Embryonic facial prominence (tissue), 1 donor: ENCODE results near the gene FAT1.

Source experiments
- DNase-seq: peaks from one replicate; pipeline ENCODE4 v3.0.0-alpha.2; 2016; ENCODE audit errors: extremely low spot score

Gene FAT1

DNA sequence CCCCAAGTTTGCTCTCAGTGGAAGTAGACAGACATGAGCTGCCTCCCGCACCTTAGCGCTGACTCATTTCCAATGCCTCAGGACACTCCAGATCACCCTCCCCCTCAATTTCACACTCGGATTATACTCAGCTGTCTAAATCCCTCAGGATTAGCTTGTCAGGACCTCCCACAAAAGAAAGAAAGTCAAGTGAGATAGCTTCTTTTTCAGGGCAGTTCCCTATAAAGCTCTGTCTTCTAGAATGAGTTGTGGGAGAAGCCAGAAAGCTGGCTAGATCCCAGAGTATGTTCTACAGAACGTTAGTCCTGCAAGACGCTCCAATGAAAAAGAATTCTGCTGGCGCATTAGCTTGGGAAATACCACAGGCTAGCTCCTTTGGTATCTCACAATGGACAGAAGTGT lies 117.1 kb downstream of the FAT1 start:
- DNase-seq: no peak

- no peak for DNase-seq
Observed at GRCh38 chr4:186605261-186605865, 118.3 kb downstream of the FAT1 start.

DNA sequence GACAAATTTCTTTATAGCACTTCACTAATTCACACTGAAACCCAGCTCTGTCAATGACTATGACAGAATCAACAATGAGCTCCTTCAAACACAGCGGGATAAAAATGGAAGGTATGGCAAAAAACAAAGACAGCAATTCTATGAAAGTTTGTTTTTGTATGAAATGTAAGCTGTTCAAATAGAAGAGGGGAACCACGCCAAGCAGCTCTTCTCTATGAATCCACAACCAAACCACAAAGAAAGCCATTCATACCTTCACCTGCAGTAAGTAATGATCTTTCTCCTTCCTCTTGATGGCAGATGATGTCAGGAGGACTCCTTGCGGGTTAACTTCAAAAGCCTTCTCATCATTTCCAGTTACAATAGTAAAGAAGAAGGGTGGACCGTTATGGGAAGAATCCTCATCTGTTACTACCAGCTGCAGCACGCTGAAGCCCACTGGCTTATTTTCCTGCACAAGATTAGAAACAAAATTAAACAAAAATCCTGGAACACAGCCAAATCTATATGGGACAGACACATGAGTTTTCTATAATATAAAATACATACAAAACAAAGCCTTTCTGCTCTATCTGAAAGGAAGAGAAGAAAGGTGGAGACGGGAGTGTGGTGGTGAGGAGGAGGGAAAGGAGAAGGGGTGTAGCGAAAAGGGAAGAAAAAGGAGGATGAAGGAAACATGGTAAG lies 119.4 kb downstream of the FAT1 start:
- DNase-seq: no peak

- DNase-seq: no peak
Observed at GRCh38 chr4:186602978-186603377, 120.7 kb downstream of the FAT1 start.

GRCh38 chr4:186599483-186599882 lies 124.2 kb downstream of the FAT1 start:
- no peak for DNase-seq

- DNase-seq: no peak
Observed at GRCh38 chr4:186598686-186599085, 125.0 kb downstream of the FAT1 start.

DNA sequence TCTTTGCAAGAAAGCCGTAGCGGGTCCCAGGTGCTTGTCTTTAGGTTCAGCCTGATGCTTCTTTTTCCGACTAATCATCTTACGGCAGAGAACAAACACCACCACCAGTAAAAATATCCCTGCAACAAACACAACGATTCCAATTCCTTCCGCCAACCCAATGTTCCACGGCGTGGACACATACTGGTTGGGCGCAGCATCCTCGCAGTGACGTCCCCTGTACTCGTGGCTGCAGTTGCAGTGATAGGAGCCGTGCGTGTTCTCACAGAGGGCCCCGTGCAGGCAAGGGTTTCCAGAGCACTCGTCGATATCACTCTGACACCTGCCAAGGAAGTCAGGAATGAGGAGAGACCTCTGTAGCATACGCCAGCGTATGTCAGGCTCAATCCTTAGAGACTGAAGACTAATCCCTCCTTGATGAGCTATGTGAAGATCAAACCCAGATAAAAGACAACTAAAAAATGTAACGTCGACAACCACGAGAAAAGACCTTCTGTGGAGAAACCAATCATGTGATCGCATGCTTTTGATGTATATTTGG lies 126.7 kb downstream of the FAT1 start:
- DNase-seq: no peak

DNA sequence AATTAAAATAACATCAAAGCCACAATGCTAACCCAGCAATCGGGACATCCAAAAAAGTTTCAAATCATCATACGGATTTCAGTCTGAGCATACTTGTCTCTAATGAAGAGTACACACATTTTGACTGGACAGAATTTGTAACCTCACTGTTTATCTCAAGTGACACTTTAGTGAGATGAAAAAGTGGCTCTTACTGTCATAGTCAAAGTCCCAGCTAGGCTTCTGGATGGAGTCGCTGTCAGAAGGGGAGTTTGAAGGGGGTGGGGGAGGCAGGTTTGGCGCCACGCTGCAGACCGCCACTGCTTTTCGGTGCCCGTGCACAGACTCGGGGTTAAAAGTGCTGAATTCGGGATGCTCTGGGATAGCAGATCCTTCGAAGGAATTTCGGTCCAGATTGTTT lies 127.3 kb downstream of the FAT1 start:
- DNase-seq: no peak

DNA sequence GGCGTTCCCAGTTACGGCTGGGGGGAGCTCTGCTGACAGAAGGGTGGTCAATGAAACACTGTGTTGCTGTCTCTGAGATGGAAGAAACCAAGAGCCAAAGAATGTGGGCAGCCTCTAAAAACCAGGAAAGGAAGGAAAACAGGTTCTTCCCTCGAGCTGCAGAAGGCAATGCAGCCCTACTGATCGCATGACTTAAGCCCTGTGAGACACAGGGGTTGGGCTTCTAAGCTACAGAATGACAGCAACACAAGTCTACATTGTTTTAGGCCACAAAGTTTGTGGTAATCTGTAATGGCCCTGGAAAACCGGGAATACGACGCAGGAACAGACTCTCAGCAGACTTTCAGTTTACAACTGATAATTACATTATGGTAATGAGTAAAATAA lies 130.1 kb downstream of the FAT1 start:
- no peak for DNase-seq

DNA sequence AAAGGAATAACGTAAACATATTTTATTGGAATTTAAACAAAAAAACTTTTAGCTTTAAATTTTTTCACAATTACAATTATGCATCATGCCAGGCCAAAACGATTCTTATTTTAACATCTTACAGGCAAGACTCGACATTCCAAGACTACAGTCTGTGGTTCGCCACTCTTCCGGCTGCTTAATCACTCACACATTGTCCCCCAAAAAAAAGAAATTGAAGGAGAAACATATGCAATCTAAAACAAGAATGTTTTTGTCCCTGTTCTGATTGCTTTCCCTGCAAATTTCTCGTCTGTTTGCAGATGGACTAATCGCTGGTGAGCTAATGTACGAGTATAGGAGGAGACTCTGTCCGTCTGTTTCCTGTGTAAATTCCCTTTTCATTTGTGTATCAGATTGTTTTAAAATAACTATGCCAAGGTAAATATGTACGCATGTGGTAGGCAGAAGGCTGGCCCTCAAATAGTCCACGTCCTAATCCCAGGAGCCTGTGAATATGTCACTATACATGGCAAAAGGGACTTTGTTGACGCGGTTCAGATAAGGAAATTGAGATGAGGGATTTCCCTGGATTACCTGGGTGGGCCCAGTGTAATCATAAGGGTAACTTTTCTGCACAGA lies 130.6 kb downstream of the FAT1 start:
- no peak for DNase-seq

- no peak for DNase-seq
Observed at GRCh38 chr4:186592445-186592844, 131.2 kb downstream of the FAT1 start.

DNA sequence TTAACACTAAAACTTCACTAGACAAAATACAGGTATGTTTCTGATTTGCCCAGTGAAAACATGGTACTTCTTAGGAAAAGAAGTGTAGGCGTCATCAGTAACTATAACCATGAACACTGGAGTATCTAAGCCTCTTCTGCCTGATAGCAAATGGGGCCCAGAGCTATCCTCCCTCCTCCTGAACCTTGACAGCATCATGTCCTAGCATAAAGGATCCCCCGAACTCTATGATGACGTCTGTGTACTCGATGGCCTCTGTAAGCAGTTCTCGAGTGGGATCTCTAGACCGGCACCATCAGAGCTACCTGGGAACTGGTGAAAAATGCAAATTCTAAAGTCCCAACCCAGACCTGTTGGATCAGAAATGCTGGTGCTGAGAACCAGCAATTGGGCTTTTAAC lies 132.0 kb downstream of the FAT1 start:
- no peak for DNase-seq

GRCh38 chr4:186588503-186588902 lies 135.2 kb downstream of the FAT1 start:
- DNase-seq: no peak

DNA sequence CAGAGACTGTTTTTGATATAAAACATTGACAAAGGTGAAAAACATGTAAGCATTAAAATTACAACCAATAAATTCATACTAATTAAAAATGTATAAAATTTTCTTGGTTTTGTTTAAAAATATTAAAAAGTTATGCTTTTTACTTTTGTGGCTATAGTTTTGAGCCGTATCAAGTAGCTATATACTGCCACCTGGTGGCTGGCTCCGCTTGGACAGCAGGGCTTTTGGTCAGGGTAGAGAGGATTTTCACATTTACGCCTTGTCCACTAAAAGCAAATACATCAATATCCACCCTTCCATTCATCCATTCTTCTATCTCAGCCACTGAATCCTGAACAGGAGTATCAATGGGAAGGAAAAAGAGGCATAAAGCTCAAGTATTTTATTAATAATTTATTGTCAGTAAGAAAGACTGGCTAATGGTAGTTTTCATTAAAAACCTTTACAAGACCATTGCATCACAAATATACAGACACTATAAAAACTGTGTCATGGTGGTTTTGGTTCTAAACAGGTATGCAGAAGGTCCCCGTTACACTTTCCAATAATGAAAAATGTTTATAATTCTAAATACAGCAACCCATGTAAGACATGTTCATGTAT lies 136.1 kb downstream of the FAT1 start:
- no peak for DNase-seq

DNA sequence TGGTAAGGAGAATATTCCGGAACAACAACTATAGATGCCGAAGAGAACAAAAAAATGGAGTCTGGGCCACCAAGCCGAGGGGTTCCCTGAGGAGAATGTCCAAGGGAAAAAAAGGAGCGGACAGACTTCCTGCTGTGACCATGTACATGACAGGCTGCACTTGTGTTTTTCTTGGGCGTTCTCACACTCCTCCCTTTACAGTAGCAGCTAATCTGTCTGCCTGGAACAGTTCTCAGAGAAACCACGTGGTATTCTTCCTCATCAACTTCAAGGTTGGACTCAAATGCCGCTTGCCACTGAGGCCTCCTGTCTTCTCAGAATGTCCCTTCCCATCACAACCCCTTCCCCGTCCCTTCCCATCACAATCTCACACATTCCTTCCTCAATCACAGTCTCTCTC lies 137.5 kb downstream of the FAT1 start:
- DNase-seq: no peak

DNA sequence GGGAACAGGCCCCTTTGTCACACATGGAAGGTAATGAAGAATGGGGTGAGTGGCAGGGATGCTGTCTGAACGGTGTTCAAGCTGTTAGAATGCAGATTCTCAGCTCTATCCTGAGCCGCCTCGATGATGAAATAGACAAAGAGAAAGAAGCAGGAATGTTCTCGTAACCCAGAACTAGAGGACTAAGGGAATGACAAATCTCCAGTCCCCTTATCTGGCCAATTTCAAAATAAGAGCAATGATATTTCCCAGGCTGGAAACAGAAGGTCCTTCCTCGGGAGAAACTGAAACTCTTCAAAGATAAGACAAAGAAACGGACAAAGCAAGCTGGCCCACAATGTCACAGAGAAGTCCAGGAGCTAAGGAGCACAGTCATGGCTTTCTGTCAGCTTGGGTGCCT lies 138.7 kb downstream of the FAT1 start:
- DNase-seq: no peak

DNA sequence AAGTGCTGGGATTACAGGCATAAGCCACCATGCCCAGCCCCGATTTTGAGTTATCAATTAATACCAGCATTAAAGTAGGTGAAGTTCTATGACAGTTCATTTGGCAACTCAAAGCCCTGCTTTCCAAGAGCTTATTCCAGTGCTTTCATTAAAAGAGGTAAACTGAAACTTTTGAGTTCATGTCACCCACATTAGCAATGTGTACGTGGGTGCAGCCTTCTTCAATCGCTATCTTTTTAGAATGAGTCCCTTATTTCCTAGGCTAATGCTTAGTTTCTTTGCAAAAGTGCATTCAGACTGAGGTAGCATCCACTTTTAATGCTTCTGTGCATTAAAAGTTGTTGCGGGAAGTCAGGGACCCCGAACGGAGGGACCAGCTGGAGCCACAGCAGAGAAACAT lies 142.2 kb downstream of the FAT1 start:
- DNase-seq: no peak

DNA sequence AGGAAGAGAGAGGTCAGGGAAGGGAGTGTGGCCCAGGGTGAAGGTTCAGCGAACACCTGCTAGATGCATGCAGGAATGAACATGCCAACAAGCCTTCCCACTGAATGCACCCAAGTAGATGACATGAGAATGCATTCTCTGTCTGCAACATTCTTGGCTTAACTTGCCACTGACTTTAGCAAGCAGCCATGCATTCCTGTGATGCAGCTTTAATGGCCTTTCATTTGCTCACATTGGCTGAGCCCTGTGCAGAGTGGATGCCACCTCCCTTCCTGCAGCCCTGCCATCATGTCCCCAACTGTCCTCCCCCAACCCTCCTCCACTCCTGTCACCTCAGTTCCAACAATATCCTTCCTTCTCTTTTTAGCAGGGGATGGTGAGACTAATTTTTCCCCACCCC lies 143.0 kb downstream of the FAT1 start:
- no peak for DNase-seq

- peak; percentile 45 for DNase-seq
Observed at GRCh38 chr4:186570193-186570996, 153.3 kb downstream of the FAT1 start.

GRCh38 chr4:186569533-186570192 lies 154.0 kb downstream of the FAT1 start:
- no peak for DNase-seq

DNA sequence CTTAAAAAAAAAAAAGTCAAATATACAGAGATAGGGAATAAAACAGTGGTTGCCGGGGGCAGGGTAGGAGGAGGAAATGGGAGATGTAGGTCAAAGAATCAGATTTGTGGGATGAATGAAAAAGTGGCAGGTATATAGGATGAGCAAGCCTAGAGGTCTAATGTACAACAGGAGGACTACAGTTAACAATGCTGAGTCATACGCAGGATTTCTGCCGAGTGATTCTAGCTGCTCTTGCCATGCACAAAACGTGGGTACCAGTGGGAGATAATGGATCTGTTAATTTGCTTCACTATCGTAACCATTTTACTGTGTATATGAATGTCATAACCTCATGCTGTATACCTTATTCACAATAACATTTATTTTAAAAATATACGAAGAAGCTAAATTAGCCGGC lies 157.6 kb downstream of the FAT1 start:
- no peak for DNase-seq
